Mesodermal cell (in vitro differentiated cells): ENCODE results near the gene SLC6A17.
A peak's percentile ranks its signal among the peaks of the same experiment; 100 is the strongest.

Experiments used
- H3K27ac ChIP-seq: 2 replicates; pipeline ENCODE4 v1.7.0; 2013; ENCODE audit warnings: mild to moderate bottlenecking, low read depth, low read length, moderate library complexity; ENCODE audit not compliant: severe bottlenecking
- H3K36me3 ChIP-seq: 2 replicates; pipeline ENCODE4 v1.7.1; 2013; ENCODE audit warnings: mild to moderate bottlenecking, low read length, moderate library complexity; ENCODE audit not compliant: control insufficient read depth, insufficient read depth
- H3K4me1 ChIP-seq: one replicate; pipeline ENCODE4 v1.7.1; 2013; ENCODE audit warnings: mild to moderate bottlenecking, low read length; ENCODE audit not compliant: insufficient read depth, control insufficient read depth, poor library complexity, severe bottlenecking
- H3K4me3 ChIP-seq: 2 replicates; pipeline ENCODE4 v1.7.0; 2013; ENCODE audit warnings: low read length, control low read depth, mild to moderate bottlenecking; ENCODE audit not compliant: insufficient read depth, poor library complexity, severe bottlenecking; ENCODE audit errors: extremely low read depth
- H3K9me3 ChIP-seq: 2 replicates; pipeline ENCODE4 v1.7.1; 2013; ENCODE audit warnings: mild to moderate bottlenecking, low read length, moderate library complexity; ENCODE audit not compliant: control insufficient read depth
- whole genome bisulfite sequencing, 2 experiments: methylation state at CpG; one replicate each; pipeline ENCODE4 v1.1.5; 2013; ENCODE audit warnings: missing lambda C conversion rate in 2 of 2; ENCODE audit not compliant: insufficient coverage in 2 of 2; 5-methylcytosine and 5-hydroxymethylcytosine counted together

SLC6A17 gene

GRCh38 chr1:110135666-110136065 is 14.6 kb upstream of the SLC6A17 start:
- Histone ChIP-seq H3K4me1 (peaks cover 12% of the 10 kb centered on the region), H3K4me3 (no peak overlapping the region), H3K9me3 (no peaks in the 10 kb centered on the region), H3K27ac (no peak overlapping the region), H3K36me3 (no peaks in the 10 kb centered on the region)
- WGBS, 2 experiments = 94 to 95% methylated on average over 10 of the region's 10 CpGs

- Histone ChIP-seq H3K27ac (no peak overlapping the region), H3K36me3 (no peaks in the 10 kb centered on the region), H3K4me3 (no peak overlapping the region), H3K9me3 (no peaks in the 10 kb centered on the region), H3K4me1 (peaks cover 12% of the 10 kb centered on the region)
- WGBS, 2 experiments = 12 to 22% methylated on average over 6 to 7 of the region's 7 CpGs
Observed at GRCh38 chr1:110136911-110137310, 13.4 kb upstream of the SLC6A17 start.

GRCh38 chr1:110138956-110139355 is 11.3 kb upstream of the SLC6A17 start:
- Histone ChIP-seq H3K27ac (no peak overlapping the region), H3K4me1 (peaks cover 12% of the 10 kb centered on the region), H3K4me3 (no peak overlapping the region), H3K9me3 (no peaks in the 10 kb centered on the region), H3K36me3 (no peaks in the 10 kb centered on the region)
- WGBS, 2 experiments = 94% methylated on average over 2 of the region's 3 CpGs; no CpG with 5 or more reads in 1 of the 2 experiments

- H3K27ac ChIP-seq = no peak overlapping the region
- WGBS, 2 experiments = 40 to 67% methylated on average over 1 to 2 of the region's 3 CpGs
- H3K9me3 ChIP-seq = no peaks in the 10 kb centered on the region
- no peaks in the 10 kb centered on the region for H3K36me3 ChIP-seq
- H3K4me3 ChIP-seq = no peak overlapping the region
- no peaks in the 10 kb centered on the region for H3K4me1 ChIP-seq
Observed at GRCh38 chr1:110144366-110144765, 5.9 kb upstream of the SLC6A17 start.

- 40 to 52% methylated on average over 1 to 4 of the region's 4 CpGs for WGBS, 2 experiments
- Histone ChIP-seq H3K4me1 (peaks cover 12% of the 10 kb centered on the region), H3K9me3 (no peaks in the 10 kb centered on the region), H3K4me3 (no peak overlapping the region), H3K27ac (no peak overlapping the region), H3K36me3 (no peaks in the 10 kb centered on the region)
Observed at GRCh38 chr1:110148961-110149360, 1.3 kb upstream of the SLC6A17 start.

GRCh38 chr1:110151175-110151669 is 928 bp downstream of the SLC6A17 start:
- Histone ChIP-seq H3K4me3 (peak overlapping the region; percentile 38), H3K27ac (no peak overlapping the region), H3K9me3 (no peaks in the 10 kb centered on the region), H3K36me3 (no peaks in the 10 kb centered on the region), H3K4me1 (peaks cover 12% of the 10 kb centered on the region)
- 23 to 24% methylated on average over 32 to 37 of the region's 37 CpGs for WGBS, 2 experiments

- H3K27ac ChIP-seq = no peak overlapping the region
- H3K4me3 ChIP-seq = no peak overlapping the region
- no peaks in the 10 kb centered on the region for H3K9me3 ChIP-seq
- H3K36me3 ChIP-seq = no peaks in the 10 kb centered on the region
- 67 to 79% methylated on average over 6 to 8 of the region's 8 CpGs for WGBS, 2 experiments
- peaks cover 12% of the 10 kb centered on the region for H3K4me1 ChIP-seq
Observed at GRCh38 chr1:110152133-110152785, 2.0 kb downstream of the SLC6A17 start.

- no peak overlapping the region for H3K4me3 ChIP-seq
- no peak overlapping the region for H3K27ac ChIP-seq
- peaks cover 12% of the 10 kb centered on the region for H3K4me1 ChIP-seq
- H3K36me3 ChIP-seq = no peaks in the 10 kb centered on the region
- H3K9me3 ChIP-seq = no peaks in the 10 kb centered on the region
Observed at GRCh38 chr1:110153407-110153950, 3.2 kb downstream of the SLC6A17 start.

- Histone ChIP-seq H3K27ac (no peak overlapping the region), H3K9me3 (no peaks in the 10 kb centered on the region), H3K36me3 (no peaks in the 10 kb centered on the region), H3K4me3 (no peak overlapping the region), H3K4me1 (peaks cover 10% of the 10 kb centered on the region)
- WGBS, 2 experiments = 11 to 13% methylated on average over 6 to 7 of the region's 7 CpGs
Observed at GRCh38 chr1:110155878-110156522, 5.7 kb downstream of the SLC6A17 start.

- Histone ChIP-seq H3K4me3 (no peak overlapping the region), H3K4me1 (no peaks in the 10 kb centered on the region), H3K36me3 (no peaks in the 10 kb centered on the region), H3K27ac (no peak overlapping the region), H3K9me3 (no peaks in the 10 kb centered on the region)
- WGBS, 2 experiments = 82 to 87% methylated on average over 3 to 5 of the region's 5 CpGs
Observed at GRCh38 chr1:110158261-110158660, 8.0 kb downstream of the SLC6A17 start.

GRCh38 chr1:110159168-110159567 is 8.9 kb downstream of the SLC6A17 start:
- no peaks in the 10 kb centered on the region for H3K36me3 ChIP-seq
- H3K27ac ChIP-seq = no peak overlapping the region
- H3K4me3 ChIP-seq = no peak overlapping the region
- H3K9me3 ChIP-seq = no peaks in the 10 kb centered on the region
- WGBS, 2 experiments = 100% methylated on average over 2 of the region's 2 CpGs; no CpG with 5 or more reads in 1 of the 2 experiments
- H3K4me1 ChIP-seq = no peaks in the 10 kb centered on the region
